Measurements from ENCODE around the gene FCRLB.
A peak's percentile ranks its signal among the peaks of the same experiment; 100 is the strongest.
"Not testable (repeated sequence)": the region's sequence is repeated elsewhere in the genome, so short reads cannot be mapped to it uniquely, and the experiment has no call there.

FCRLB gene

DNA sequence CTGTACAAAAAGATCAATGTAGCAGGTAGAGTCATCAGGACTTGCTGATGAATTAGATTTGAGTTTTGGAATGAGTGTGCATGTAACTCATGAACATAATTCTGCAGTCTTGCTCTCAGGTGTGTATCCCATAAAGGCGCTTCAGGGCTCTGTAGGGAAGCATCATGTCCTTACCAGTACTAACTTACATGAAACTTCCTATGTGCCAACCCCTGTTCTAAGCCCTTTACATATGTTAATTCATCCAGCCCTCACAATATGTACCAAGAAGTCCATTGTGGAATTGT lies 2.1 kb upstream of the FCRLB start:
- DNase-seq (ENCODE audit: low read depth in 2 of 2): no peak

DNA sequence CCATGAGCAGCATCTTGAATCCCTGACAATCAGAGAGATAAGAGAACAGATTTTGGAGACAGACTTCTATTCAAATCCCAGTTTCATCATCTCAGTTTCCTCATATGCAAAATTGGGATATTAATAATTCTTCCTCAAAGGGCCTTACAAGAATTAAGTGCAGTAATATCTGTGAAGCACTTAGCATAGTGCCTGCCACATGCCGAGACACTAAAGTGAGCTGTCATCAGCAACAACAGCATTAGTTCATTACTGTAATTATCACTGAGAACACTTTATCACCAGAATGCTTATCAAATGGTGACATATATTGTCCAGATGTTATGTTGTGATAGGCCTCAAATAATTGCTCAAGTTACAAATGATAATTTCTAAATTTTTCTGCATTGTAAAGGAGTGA lies 922 bp upstream of the FCRLB start:
- no peak for DNase-seq (ENCODE audit: low read depth in 2 of 2)

DNA sequence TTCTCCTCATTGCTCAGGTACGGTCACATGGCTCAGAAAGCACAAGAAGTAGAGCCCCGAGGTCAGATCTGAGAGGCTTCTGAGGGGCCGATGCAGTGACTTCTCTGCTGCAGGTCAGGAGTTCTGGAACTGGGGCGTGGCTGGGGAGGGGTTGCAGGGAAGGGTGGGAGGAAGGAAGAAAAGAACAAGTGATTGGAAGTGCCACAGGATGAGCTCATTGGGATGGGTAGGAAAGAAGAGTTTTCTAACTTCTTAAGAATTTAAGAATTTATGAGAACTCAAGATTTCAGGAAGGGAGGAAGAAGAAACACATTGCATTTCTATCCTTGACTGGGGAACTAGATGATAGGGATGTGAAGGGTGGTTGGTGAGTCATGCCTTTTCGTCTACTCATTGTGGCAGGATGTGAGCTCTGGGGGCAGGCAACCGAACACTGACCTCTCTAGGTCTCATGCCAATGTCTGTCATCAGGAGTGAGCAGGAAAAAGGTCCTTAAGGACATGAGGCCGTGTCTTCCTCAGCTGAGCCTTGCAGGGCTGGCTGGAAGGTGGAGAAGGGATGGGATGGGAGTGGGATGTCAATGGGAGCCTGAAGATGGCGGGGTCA lies 497 bp downstream of the FCRLB start:
- DNase-seq (ENCODE audit: low read depth in 2 of 2): no peak

DNA sequence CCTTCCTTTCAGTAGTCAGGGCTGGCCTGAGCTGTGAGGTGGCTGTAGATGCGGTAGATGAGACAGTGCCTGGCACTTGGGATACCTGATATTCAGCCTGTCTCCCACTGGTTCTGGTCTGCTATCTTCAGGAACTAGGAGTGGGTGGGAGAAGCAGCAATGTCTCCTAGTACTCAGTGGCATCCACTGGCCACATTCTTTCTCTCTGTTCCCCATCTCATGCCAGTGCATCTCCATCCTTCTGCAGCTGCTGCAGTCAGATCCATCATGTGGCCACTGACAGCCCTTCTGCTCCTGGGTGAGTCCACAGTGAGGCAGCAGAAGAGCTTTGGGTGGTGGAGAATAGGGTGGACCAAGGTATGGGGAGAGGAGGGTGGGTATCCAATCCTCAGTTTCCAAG lies 1.1 kb downstream of the FCRLB start:
- no peak for DNase-seq (ENCODE audit: low read depth in 2 of 2)

DNA sequence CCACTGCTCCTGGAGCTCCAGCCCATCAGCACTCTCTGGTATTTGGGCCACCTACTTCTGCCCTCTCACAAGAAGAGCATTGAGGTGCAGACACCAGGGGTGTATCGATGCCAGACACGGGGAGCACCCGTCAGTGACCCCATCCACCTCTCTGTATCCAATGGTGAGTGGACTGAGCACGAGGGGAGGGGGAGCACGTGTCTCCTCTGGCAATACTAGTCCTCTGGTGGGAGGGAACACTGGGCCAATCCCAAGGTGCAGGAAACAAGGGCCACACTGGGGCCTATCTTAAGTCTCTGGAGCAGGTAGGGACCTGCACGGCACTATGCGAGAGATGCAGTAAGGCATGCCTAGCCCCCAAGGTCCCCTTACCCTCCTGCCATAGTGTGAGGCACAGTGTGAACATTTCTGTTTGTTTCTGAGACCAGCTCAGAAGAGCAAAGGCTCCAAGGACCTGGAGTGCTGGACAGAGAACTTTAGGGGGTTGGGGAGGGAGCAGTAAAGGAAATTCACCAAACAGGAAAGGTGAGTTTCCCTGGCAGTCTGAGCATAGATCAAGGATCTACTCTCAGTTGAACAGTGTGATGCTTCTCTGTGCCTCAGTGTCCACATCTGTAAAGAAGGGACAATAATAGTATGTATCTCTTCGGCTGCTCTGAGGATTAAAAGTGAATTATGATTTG lies 2.3 kb downstream of the FCRLB start:
- DNase-seq (ENCODE audit: low read depth in 2 of 2): no peak

DNA sequence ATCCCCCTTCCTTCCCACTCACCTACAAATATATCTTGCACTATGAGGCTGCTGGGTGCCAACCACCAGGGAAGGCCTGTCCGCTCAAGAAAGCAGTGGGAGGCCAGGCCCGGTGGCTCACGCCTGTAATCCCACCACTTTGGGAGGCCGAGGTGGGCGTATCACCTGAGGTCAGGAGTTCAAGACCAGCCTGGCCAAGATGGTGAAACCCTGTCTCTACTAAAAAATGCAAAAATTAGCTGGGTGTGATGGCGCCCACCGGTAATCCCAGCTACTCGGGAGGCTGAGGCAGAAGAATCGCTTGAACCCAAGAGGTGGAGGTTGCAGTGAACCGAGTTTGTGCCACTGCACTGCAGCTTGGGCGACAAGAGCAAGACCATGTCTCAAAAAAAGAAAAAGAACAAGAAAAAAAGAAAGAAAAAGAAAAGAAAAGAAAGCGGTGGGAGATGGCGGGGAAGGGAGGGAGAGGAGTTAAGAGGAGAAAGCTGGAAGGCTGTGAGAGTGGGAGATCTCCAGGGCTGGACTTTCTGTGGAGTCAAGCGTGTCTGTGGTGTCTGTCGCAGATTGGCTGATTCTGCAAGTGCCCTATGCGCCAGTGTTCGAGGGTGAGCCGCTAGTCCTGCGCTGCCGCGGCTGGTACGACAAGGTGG lies 4.0 kb downstream of the FCRLB start:
- DNase-seq (ENCODE audit: low read depth in 2 of 2): not testable (repeated sequence)

DNA sequence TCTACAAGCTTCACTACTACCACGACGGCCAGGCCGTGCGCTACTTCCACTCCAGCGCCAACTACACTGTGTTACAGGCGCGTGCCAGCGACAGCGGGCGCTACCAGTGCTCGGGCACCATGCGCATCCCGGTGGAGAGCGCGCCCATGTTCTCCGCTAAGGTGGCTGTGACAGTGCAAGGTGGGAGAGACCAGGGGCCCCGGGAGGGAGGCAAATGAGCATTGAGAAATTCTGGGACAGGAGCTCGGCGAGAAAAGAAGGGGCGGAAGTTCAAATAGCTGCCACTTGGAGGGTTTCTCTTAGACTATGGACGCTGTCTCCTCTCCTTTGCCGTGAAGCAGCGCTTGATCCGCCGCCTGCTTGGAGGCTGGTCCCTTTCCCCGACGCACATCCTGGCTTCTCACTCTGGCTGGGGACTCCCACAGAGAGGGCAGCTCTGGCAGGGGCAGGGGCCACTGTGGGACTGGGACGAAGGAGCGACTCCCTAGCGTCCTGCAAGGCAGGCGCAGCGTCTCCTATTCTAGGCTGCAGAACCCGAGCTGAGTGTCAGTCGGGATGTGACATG lies 4.6 kb downstream of the FCRLB start:
- DNase-seq (ENCODE audit: low read depth in 2 of 2): no peak

DNA sequence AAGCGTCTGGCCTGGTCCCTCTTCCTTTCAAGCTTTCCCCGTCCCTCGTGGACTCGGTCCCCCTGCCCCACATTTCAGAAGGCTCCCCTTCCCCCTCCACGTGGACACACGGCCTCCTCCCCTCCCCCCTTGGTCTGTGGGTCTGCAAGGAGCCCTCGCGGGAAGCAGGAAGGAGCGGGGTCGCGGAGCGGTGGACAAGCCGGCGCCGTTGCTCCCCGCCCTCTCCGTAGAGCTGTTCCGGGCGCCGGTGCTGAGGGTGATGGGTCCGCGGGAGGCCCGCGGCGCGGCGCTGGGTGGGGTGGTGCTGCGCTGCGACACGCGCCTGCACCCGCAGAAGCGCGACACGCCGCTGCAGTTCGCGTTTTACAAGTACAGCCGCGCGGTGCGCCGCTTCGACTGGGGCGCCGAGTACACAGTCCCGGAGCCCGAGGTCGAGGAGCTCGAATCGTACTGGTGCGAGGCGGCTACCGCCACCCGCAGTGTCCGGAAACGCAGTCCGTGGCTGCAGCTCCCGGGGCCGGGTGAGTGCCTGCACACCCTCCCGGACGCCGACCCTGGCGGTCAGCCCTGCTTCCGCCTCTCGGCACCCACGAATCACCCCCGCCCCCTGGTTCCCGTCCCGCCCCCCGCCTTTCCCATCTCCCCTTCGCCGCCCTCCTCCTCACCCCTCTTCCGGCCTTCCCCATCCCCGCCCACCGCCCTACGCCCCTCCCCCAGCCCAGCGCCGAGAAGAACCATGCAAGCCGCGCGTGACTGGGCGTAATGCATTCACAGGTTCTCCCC lies 5.3 kb downstream of the FCRLB start:
- peak in 1 of 2 donors; percentile 25 for DNase-seq (ENCODE audit: low read depth in 2 of 2)

DNA sequence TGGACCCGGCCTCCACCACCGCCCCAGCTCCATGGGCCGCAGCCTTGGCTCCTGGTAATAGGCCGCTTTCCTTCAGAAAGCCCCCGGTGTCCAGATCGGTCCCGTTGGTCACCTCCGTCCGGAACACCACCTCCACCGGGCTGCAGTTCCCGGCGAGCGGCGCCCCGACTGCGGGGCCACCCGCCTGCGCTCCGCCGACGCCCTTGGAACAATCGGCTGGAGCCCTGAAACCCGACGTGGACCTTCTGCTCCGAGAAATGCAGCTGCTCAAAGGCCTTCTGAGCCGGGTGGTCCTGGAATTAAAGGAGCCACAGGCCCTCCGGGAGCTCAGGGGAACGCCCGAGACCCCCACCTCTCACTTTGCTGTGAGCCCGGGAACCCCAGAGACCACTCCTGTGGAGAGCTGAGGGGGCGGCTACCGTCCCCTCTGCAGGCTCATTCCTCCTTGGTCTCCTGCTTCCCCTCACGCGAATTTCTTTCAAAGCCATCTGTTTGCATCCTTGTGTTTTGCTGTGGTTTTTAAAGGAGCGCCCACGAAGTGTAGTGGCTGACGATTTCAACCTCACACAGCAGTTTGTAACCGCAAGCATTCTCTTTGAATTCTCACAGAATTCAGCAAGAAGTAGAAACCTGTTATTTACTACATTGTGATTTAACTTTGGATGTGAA lies 6.0 kb downstream of the FCRLB start:
- no peak for DNase-seq (ENCODE audit: low read depth in 2 of 2)

DNA sequence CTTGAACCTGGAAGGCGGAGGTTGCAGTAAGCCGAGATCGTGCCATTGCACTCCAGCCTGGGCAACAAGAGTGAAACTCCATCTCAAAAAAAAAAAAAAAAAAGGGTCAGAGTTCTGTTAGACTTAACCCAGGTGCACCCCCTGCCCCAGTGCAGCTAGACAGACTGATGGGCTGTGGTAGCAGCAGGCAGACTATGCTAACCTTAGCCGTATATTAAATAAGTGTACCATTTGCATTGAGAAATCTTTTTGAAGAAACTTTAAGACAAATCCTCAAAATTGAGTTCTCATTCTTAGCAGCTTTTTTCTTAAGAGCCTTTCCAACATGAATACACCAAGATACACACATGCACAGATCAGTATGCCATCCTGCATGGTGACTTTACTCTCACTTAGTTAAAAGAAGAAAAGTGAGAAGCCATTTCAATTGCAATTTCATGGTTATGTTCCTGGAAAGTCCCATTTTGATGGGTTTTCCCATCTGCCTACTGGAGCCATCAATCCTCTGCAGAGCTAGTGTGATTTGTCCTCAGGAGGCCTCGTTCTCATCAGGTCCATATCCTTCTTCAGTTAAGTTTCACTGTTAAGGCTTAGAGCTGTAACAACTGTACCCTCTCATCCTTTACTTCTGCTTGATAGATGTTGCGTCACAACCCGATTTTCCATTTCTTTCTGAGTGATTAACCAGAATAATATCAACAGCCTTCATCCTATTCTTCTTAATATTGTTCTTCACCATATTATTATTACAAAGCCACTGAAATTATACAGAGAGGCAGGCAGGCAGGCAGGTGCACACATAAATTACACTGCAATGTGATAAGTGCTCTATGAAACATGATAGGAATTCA lies 7.3 kb downstream of the FCRLB start:
- DNase-seq (ENCODE audit: low read depth in 2 of 2): no peak

DNA sequence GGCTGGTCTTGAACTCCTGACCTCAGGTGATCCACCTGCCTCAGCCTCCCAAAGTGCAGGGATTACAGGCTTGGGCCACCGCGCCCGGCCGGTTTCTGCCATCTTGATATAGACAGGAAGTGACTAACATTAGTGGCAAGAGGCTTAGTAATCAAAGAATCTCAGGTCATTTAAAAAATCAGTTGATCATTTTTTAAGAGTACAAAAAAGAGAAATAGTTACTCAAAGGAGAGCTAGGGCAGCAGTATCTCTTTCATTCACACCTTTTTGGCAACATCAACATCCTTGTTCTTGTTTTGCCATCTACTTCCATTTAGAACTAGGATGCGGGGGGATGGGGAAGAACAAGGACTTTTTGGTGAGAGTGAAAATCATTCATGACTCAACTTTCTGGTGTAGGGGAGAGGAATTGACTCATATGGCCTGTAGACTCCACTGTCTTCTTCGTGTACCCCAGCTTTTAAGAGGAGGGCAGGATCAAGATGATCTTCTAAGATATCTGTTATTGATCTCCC lies 8.8 kb downstream of the FCRLB start:
- DNase-seq (ENCODE audit: low read depth in 2 of 2): no peak

DNA sequence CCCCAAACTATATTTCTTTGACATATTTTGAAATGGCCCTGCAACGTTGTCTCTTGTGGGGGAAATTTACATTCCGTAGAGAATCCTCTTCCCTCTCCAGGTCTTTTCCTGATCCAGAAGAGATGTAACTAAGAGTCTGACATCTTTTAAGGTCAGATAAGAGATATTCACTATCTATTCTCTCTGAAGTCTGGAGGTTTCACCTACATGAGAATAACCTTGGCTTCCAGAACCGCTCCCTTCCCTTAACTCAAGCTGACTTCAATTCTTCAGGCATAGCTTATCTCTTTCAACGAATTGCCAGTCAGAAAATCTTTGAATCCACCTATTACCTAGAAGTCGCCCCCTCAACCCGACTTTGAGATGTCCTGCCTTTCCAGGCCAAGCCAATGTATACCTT lies 9.9 kb downstream of the FCRLB start:
- no peak for DNase-seq (ENCODE audit: low read depth in 2 of 2)

DNA sequence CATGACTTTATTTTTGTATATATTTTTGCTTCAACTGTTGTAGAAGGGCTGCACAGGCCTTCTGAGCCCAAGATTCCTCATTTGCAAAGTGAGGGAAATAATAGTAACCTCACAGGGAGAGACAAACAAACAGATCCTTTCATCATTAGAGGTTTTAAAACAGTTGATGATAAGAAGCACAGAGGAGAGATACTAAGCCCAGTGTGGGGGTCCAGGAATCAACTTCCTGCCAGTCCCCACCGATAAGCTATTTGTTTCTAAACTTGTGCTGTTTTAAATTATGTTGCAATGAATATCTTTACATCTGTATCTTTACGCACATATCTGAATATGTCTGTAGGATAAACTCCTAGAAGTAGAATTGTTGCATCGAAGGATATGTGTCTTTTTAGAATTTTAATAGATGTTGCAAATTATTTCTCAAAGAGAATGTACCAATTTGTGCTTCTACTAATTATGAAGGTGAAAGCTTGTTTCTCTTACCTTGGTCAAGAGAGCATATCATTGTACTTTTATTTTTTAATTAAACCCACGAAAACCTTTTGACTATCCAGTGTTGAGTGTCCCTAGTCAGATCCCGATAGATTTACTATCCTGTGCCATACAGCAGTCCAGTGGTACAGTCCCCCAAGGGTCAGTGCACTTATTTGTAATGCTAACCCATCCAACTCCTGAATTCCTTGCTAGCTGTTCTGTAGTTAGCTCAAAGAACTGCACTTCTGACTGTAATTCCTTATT lies 10.8 kb downstream of the FCRLB start:
- DNase-seq (ENCODE audit: low read depth in 2 of 2): no peak

DNA sequence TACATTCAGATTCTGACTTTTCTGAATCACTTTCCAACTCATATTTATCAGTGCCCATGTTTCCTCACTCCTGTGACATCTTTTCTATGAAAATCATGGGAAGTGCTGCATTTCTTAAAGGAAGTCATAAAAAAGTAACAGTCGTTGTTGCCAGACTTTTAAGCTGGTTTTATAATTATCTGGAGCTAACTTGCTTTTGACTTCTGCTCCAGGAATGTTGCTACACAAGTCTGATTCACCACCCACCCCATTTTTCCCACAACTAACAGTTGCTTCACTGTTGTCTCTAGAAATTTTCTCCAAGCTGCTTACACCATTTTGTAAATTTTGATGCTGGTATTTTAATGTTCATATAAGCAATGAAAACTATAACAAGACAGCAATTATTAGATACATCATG lies 12.2 kb downstream of the FCRLB start:
- no peak for DNase-seq (ENCODE audit: low read depth in 2 of 2)

DNA sequence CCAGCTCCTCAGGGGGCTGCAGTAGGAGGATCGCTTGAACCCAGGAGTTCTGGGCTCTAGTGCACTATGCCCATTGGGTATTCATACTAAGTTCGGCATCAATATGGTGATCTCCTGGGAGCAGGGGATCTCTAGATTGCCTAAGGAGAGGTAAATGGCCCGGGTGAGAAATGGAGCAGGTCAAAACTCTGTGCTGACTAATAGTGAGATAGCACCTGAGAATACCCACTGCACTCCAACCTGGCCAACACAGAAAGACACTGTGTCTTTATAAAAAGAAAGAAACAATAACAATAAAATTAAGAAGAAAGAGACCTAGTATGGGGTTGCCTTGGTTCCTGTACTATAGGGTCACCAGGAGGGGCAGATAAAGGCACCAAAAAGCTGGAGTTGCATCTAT lies 14.5 kb downstream of the FCRLB start:
- no peak for DNase-seq (ENCODE audit: low read depth in 2 of 2)

DNA sequence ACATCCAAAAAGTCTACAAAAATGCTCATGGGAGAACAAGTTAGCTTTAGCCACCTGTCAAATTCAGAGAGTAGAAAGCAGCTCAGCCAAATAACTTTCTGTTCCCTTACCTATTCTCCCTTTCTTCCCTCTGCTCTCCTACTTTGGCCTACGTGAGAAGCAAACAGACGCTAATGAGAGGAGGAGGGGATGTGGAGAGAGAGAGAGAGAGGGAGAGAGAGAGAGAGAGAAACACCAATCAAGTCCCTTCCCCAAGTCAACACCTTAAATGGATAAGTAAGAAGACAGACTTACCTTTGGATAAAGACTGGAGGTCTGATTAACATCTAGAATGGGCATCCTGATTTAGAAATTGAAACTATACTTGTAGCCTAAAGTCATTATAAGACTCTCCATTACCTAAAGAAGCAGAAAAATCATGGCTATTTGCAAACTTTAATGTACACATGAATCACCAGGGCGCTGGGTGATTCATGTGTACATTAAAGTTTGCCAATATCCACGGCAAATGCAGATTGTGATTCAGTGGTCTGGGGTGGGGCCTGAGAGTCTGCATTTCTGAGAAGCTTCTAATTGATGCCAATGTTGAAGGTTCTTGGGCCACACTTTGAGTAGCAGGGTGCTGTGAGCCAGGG lies 15.1 kb downstream of the FCRLB start:
- DNase-seq (ENCODE audit: low read depth in 2 of 2): no peak

DNA sequence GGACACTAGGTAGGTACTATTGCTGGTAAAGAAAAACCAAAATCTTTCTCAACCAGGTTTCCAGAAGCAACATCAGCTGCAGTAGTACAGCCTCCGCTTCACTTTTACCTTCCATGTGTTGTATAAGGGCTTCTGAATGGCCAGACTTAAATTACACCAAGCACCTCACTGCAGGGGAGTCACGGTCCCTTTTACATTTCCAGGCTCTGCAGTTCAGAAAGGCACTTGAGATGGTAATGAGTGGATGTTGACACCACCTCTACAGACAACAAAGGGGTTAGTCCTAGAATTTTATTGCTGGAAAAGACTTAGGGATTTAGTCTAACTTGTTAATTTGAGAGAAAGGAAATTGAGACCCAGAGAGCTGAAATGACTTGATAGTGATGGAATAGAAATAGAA lies 16.3 kb downstream of the FCRLB start:
- no peak for DNase-seq (ENCODE audit: low read depth in 2 of 2)

DNA sequence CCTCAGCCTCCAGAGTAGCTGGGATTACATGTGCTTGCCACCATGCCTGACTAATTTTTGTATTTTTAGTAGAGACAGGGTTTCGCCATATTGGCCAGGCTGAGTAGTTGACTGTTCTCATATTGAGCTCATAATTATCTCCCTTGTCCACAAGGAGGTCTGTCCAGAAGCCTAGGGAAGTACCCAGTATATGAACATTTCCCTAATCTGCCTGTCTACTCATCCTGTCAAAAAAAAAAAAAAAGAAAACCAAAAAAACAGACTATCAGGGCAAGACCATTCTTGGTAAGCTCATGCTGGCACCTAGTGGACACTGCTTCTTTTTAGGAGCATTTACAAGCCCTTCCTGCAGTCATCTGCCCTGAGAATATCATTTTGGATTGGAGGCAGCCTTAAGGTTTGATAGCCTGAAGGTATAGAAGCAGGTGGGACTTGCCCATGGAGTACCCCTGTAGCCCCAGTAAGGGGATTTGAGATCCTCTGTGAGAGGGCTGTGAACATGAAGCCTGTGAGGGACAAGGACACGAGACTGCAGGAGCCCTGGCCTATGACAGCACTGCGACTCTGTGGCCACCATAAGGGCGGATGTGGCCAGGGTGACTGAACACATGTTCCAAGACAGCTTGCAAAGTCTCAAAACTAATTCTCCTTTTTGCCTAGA lies 17.4 kb downstream of the FCRLB start:
- peak in 1 of 2 donors; percentile 47 for DNase-seq (ENCODE audit: low read depth in 2 of 2)
